ENCODE results near the gene FAM20C.
"Not testable (repeated sequence)": the region's sequence is repeated elsewhere in the genome, so short reads cannot be mapped to it uniquely, and the experiment has no call there.

The FAM20C gene

GRCh38 chr7:174716-175115, 17.7 kb upstream of the FAM20C start:
- FAIRE-seq, result no peak

DNA sequence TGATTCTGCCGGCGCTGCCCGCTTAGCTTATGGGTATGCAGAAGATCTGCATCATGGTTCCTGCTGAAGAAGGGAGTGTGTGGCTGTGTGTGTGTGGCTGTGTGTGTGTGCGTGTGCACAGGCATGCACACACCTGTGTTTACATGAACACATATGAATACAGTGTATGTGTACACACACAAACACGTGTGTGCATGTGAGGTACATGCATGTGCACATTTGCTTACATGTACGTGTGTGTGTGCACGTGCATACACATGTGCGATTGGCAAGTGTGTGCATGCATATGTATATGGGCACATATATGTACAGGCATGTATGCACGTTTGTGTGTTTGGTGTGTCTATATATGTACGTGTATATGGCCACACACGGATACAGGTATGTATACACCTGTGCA, 16.4 kb upstream of the FAM20C start:
- FAIRE-seq, result no peak

DNA sequence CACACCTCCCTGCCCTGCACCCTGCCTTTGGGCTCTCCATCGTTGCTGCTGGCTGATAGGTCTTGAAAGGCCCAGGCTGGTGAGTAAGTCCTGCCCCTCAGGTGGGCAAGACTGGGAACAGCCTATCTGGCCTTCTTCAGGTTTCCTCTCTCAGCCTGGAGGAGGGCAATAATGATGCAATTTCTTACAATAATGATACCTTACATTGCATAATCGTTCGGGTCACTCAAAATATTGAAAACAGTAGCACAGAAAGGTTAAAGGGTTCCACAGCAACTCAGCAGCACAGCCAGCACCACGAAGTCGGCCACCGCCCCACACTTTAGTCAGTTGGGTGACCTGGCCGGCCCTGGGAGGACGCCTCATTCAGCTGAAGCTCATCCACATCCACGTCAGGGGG, 16.0 kb upstream of the FAM20C start:
- no peak for FAIRE-seq

DNA sequence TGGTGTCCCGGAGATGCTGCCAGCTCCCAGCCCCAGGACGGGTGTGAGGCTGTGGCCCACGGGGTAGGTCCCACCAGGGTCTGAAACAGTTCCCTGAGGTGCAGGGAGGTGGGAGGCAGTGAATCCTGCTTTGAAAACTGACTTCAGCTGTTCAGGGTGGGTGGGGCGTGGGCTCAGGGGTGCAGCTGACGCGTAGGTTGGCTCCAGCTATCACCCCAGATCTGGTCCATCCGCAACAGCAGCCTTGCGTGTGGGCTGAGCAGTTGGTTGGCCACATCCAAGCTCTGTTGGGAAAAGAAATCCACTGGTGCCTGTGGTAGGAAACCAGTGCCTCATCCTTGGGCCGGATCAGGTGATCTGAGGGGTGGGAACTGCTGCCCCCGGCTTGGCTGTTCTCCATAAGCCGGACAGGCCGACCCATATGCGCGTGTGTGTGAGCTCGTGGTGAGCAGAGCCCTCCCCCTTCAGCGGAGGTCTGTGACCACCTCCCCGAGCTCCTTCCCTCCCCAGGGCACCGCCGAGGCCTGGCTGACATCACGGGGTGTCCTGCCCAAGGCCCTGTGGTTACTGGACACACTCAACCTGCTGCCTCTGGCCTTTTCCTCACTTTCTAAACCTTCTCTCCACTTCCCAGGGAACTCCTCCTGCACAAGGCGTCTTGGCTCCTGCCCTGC, 15.4 kb upstream of the FAM20C start:
- no peak for FAIRE-seq

GRCh38 chr7:178444-178843, 13.9 kb upstream of the FAM20C start:
- no peak for FAIRE-seq

DNA sequence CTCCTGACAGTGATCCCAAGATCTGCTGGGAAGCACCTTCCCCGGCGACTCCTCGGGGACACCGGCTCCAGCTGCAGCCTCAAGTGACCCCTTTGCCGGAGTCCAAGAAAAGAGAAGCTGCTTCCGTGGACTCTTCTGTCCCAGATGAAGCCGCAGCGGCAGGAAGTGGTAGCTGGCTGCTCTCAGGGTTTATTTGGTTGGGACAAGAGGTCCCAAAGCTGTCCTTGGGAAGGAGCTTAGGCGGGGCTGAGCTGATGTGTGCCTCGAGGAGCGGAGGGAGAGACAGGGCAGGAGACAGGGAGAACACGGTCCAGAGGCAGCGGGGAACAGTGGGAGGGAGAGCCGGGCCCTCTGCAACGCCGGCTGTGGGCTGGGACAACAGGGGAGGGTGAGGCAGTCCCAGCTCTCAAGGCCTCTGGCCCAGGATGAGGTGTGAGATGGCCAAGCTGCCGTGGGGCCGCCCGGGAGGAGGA, 13.1 kb upstream of the FAM20C start:
- no peak for FAIRE-seq

- FAIRE-seq, result no peak
Measured at GRCh38 chr7:179948-180694, 12.2 kb upstream of the FAM20C start.

DNA sequence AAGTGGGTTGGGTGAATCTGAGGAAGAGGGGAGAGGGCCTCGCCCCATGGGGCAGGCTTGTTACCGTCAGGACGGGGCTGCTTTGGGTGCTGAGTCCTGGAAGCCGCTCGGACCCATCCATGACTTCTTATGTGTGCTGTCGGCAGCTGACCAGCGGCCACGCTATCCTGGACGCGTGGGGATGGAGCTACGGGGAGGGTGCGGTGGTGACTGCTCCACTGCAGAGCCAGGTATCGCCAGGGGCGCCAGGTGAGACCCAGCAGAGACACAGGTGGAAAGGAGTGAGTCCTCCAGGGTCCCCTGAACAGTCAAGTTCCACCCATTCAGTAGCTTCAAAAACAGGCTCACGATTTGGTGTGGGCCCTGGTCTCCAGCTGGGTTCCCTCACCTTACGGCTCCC, 10.6 kb upstream of the FAM20C start:
- no peak for FAIRE-seq

- not testable (repeated sequence) for FAIRE-seq
Measured at GRCh38 chr7:182502-182901, 9.9 kb upstream of the FAM20C start.

DNA sequence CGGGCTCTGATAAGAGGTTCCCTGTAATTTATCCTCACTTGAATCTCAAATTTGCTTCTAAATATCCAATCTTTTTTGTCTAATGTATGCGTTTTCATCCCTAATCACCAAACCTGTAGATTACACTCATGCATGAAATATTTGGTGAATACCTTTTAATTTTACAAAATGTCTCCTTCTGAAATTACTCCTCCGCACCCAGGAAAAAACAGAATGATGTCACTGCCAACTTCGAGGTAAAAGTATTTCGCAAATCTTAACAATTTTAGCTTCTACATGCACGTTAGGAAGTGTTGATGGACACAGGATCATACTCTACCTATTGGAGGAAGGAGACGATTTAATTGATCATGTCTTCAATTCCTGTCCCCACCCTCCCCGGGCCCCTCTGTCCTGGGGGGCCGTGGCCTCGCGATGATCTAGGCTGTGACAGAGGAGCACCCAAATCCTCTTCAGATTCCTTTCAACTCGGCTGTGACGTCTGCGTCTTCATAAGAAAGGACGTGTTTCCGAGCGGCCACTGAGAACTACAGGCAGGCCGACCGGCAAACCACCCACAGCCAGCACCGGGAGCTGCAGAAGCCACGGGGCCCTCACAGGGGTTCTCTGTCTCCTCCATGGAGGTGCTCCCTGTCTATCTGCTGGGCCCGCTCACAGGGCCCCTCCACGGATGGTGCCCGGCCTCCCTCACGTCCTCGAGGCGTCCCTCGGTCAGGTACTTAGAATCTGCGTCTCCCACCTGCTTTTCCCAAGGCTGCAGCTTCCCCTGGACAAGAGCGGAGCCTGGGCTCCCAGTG, 8.7 kb upstream of the FAM20C start:
- no peak for FAIRE-seq

- FAIRE-seq, result no peak
Measured at GRCh38 chr7:184294-185264, 7.8 kb upstream of the FAM20C start.

DNA sequence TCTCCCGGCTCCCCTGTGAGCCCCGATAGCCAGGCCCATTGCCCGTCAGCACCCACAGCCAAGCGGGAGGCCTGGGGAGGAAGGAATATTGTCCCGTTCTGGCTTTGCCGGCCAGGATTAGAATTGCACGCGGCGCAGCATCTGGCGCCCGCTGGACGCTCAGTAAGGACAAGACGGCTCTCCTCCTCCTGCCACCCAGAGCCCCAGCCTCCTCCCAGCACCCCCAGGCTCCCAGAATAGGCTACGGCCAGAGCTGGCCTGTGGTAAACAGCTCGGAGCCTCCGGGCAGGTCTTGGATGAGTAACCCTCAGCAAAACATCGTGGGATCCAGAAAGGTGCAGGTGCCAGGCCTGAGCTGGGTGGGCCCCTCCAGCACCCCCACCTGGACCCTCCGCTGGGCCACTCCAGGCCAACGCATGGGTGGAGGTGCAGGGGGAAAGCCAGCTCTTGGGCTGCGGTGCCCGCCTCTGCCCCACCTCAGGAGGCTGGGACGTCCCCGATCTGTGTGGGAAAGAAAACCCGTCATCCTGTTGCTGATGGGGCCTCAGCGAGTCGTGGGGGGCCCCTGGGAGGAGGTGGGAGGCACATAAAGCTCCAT, 5.8 kb upstream of the FAM20C start:
- no peak for FAIRE-seq

DNA sequence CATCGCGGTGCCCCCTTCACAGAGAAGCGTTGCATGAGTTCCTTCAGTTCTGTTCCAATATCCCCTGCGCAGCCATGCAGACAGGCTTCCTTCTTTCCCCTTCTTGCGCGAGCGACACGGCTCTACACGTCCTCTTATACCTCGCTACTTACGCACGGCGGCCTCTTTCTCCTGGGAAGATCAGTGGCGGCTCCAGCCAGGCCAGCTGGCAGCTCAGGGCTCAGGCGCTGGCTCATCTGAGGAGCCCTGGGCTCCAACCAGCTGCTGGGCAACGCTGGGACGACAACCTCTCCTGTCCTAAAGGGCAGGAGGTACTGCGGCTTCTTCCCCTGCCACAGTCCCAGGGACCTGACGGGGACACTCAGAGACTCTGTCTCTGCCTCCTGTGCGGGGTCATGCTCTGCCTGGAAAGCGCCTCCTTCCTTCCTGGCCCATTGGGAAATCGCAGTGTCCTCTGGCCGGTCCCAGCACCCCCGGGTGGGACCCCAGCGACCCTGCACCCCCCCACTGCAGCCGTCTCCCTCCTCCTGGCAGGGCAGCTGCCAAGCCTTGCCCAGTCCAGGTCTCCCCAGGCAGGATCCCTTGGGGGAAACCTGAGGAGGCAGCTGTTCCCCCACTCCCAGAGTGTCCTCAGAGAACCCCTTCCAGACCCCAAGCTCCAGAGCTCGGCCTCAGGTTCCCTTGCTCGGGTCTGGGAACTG, 5.0 kb upstream of the FAM20C start:
- FAIRE-seq, result no peak

DNA sequence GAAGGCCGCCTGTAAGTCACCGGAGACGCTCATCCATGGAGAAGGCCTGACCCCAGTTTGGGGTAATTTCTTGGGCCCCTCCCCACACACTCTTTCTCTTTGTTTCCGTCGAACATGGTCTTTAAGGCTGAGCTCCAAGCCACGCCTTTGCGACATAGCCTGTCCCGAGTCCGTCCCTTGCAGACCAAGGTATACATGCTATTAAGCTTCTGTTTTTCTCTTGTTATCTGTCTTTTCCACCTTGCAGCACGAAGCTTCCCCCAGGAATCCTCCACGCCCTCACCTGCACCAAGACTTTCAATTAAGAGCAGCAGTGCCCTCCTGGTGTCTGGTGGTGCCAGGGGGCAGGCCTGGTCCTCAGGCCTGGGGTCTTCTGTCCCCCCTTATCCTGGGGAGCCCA, 4.2 kb upstream of the FAM20C start:
- no peak for FAIRE-seq

GRCh38 chr7:188727-189500, 3.5 kb upstream of the FAM20C start:
- FAIRE-seq, result no peak

DNA sequence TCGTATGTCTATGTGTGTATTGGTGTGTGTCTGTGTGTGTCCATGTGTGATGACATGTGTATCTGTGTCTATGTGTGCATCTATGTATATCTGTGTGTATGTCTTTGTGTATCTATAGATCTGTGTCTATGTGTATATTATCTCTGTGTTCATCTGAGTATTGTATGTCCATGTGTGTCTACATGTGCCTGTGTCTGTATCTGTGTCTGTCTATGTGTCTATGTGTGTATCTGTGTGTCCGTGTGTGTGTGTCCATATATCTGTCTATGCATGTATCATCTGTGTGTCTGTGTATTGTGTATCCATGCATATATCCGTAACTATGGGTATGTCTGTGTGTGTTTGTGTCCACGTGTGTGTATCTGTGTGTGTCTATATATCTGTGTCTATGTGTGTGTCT, 2.7 kb upstream of the FAM20C start:
- FAIRE-seq, result no peak

DNA sequence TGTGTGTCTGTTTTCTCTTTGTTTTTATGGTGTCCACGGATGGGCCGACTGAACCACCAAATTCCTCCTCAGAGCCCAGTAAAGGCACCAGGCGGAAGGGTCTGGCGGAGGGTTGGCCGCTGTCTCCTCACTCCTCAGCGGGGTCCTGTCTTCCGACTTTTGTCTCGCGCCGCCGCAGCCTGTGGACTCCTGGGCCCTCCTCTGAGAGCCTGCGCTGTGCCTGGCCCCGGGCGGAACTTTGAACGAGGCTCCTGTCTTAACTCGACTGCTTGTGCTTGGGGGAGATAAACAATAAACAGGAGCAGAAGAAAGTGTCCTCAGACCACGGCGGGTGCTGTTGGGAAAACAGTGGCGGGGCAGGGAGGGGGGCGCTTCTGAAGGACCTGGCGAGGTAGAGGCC, 2.2 kb upstream of the FAM20C start:
- no peak for FAIRE-seq

GRCh38 chr7:191105-191980, 1.0 kb upstream of the FAM20C start:
- no peak for FAIRE-seq

GRCh38 chr7:192701-193480, 520 bp downstream of the FAM20C start:
- no peak for FAIRE-seq

All from TTC549 (cell line).